Pulmonary artery endothelial cell (primary cell): Measurements from ENCODE around the gene GRIA1. TPM values are rescaled to one million over a fixed set of nuclear protein-coding genes. Genes with fewer than 3 reads are reported as not detected.
"Not testable (repeated sequence)": the region's sequence is repeated elsewhere in the genome, so short reads cannot be mapped to it uniquely, and the experiment has no call there.

Experiments used
- DNase-seq: peaks from one replicate; pipeline ENCODE4 v3.0.0-alpha.2; 2011; ENCODE audit warnings: low read depth, low spot score
- total RNA-seq: library from RNA; depleted of rRNA; stranded (reverse); fragments of >200 nt; gene quantifications from 2 replicates; pipeline ENCODE4 v1.2.3, GENCODE V29; 2014

GRIA1 gene
- total RNA-seq, 1 donor from 2014 or later: not detected

GRCh38 chr5:153717287-153717686, 226.8 kb downstream of the GRIA1 start:
- no peak for DNase-seq

- DNase-seq: no peak
These were observed 228.2 kb downstream of the GRIA1 start for GRCh38 chr5:153718713-153719112.

GRCh38 chr5:153719324-153719723, 228.9 kb downstream of the GRIA1 start:
- DNase-seq: no peak

GRCh38 chr5:153723022-153723610, 232.6 kb downstream of the GRIA1 start:
- not testable (repeated sequence) for DNase-seq

- no peak for DNase-seq
These were observed 251.6 kb downstream of the GRIA1 start for GRCh38 chr5:153742060-153742459.

- no peak for DNase-seq
These were observed 254.3 kb downstream of the GRIA1 start for GRCh38 chr5:153744751-153745150.

GRCh38 chr5:153745778-153746395, 255.4 kb downstream of the GRIA1 start:
- DNase-seq: no peak

GRCh38 chr5:153746440-153746839, 256.0 kb downstream of the GRIA1 start:
- no peak for DNase-seq

GRCh38 chr5:153748823-153749222, 258.4 kb downstream of the GRIA1 start:
- no peak for DNase-seq

GRCh38 chr5:153749960-153750359, 259.5 kb downstream of the GRIA1 start:
- DNase-seq: no peak

- no peak for DNase-seq
These were observed 260.8 kb downstream of the GRIA1 start for GRCh38 chr5:153751251-153751650.

- no peak for DNase-seq
These were observed 262.4 kb downstream of the GRIA1 start for GRCh38 chr5:153752890-153753289.

GRCh38 chr5:153753645-153754432, 263.4 kb downstream of the GRIA1 start:
- DNase-seq: no peak

- DNase-seq: no peak
These were observed 265.5 kb downstream of the GRIA1 start for GRCh38 chr5:153755913-153756500.

GRCh38 chr5:153756540-153756939, 266.1 kb downstream of the GRIA1 start:
- DNase-seq: no peak

GRCh38 chr5:153765987-153766386, 275.5 kb downstream of the GRIA1 start:
- no peak for DNase-seq

GRCh38 chr5:153767221-153768188, 277.0 kb downstream of the GRIA1 start:
- no peak for DNase-seq

GRCh38 chr5:153770066-153770465, 279.6 kb downstream of the GRIA1 start:
- no peak for DNase-seq

GRCh38 chr5:153774686-153775085, 284.2 kb downstream of the GRIA1 start:
- no peak for DNase-seq

- no peak for DNase-seq
These were observed 285.5 kb downstream of the GRIA1 start for GRCh38 chr5:153775923-153776322.
